HUES6 (cell line): ENCODE results near the gene NLRC5.
"Not testable (repeated sequence)": the region's sequence is repeated elsewhere in the genome, so short reads cannot be mapped to it uniquely, and the experiment has no call there.

Experiments
- H3K27ac ChIP-seq: 2 replicates; pipeline ENCODE4 v1.7.0; 2013; ENCODE audit warnings: low read depth, mild to moderate bottlenecking, low read length, inconsistent platforms
- H3K27me3 ChIP-seq: 2 replicates; pipeline ENCODE4 v1.6.1; 2013; ENCODE audit warnings: low read length; ENCODE audit not compliant: control insufficient read depth, insufficient read depth
- H3K36me3 ChIP-seq: 2 replicates; pipeline ENCODE4 v1.6.1; 2013; ENCODE audit warnings: low read length; ENCODE audit not compliant: control insufficient read depth, insufficient read depth
- H3K4me1 ChIP-seq: 2 replicates; pipeline ENCODE4 v1.6.1; 2013; ENCODE audit warnings: low read length; ENCODE audit not compliant: control insufficient read depth, insufficient read depth
- H3K4me3 ChIP-seq: 2 replicates; pipeline ENCODE4 v1.5.1; 2013; ENCODE audit warnings: low read depth, low read length
- H3K9ac ChIP-seq: one replicate; pipeline ENCODE4 v1.6.1; 2013; ENCODE audit warnings: mild to moderate bottlenecking, low read length
- H3K9me3 ChIP-seq: 2 replicates; pipeline ENCODE4 v1.6.1; 2013; ENCODE audit warnings: low read depth, low read length; ENCODE audit not compliant: control insufficient read depth, insufficient read depth

NLRC5 gene

GRCh38 chr16:57098188-57098841, 109.0 kb downstream of the NLRC5 start:
- H3K27ac ChIP-seq, result no peak overlapping the region
- no peak overlapping the region for H3K9ac ChIP-seq
- H3K4me3 ChIP-seq, result no peak overlapping the region
- H3K27me3 ChIP-seq, result peaks cover 16% of the 10 kb centered on the region
- H3K4me1 ChIP-seq, result peaks cover 14% of the 10 kb centered on the region
- H3K36me3 ChIP-seq, result no peaks in the 10 kb centered on the region
- no peaks in the 10 kb centered on the region for H3K9me3 ChIP-seq

GRCh38 chr16:57099965-57100364, 110.6 kb downstream of the NLRC5 start:
- H3K27ac ChIP-seq, H3K9me3 ChIP-seq, H3K4me3 ChIP-seq, H3K27me3 ChIP-seq, H3K9ac ChIP-seq, H3K36me3 ChIP-seq: not testable (repeated sequence)
- peaks cover 22% of the 10 kb centered on the region; the same call in 1 of the 2 replicates for H3K4me1 ChIP-seq

- H3K4me1 ChIP-seq, result peaks cover 27% of the 10 kb centered on the region; the same call in 1 of the 2 replicates
- no peak overlapping the region for H3K4me3 ChIP-seq
- no peaks in the 10 kb centered on the region for H3K36me3 ChIP-seq
Measured at GRCh38 chr16:57100445-57100844, 111.1 kb downstream of the NLRC5 start.

GRCh38 chr16:57102888-57103851, 113.8 kb downstream of the NLRC5 start:
- Histone ChIP-seq H3K36me3 (no peaks in the 10 kb centered on the region), H3K4me1 (peaks cover 37% of the 10 kb centered on the region; the same call in 1 of the 2 replicates), H3K27ac (no peak overlapping the region), H3K27me3 (no peaks in the 10 kb centered on the region), H3K9ac (no peak overlapping the region), H3K4me3 (no peak overlapping the region), H3K9me3 (no peaks in the 10 kb centered on the region)

More at GRCh38 chr16:57100445-57100844, 111.1 kb downstream of the NLRC5 start:
- no peaks in the 10 kb centered on the region for H3K9me3 ChIP-seq
- H3K27ac ChIP-seq, result no peak overlapping the region
- H3K9ac ChIP-seq, result no peak overlapping the region
- no peaks in the 10 kb centered on the region for H3K27me3 ChIP-seq

- Histone ChIP-seq H3K27ac (no peak overlapping the region), H3K27me3 (no peaks in the 10 kb centered on the region), H3K4me1 (peaks cover 35% of the 10 kb centered on the region; the same call in 1 of the 2 replicates), H3K4me3 (no peak overlapping the region), H3K9ac (no peak overlapping the region), H3K9me3 (no peaks in the 10 kb centered on the region), H3K36me3 (no peaks in the 10 kb centered on the region)
Measured at GRCh38 chr16:57104706-57105105, 115.3 kb downstream of the NLRC5 start.

GRCh38 chr16:57105184-57105583, 115.8 kb downstream of the NLRC5 start:
- no peak overlapping the region for H3K27ac ChIP-seq

GRCh38 chr16:57106767-57107166, 117.4 kb downstream of the NLRC5 start:
- Histone ChIP-seq H3K4me3 (no peak overlapping the region), H3K36me3 (no peaks in the 10 kb centered on the region), H3K9ac (no peak overlapping the region), H3K27me3 (no peaks in the 10 kb centered on the region), H3K4me1 (peaks cover 32% of the 10 kb centered on the region; the same call in 1 of the 2 replicates), H3K9me3 (no peaks in the 10 kb centered on the region), H3K27ac (no peak overlapping the region)

More at GRCh38 chr16:57105184-57105583, 115.8 kb downstream of the NLRC5 start:
- peaks cover 33% of the 10 kb centered on the region; the same call in 1 of the 2 replicates for H3K4me1 ChIP-seq
- no peak overlapping the region for H3K9ac ChIP-seq
- no peak overlapping the region for H3K4me3 ChIP-seq
- H3K36me3 ChIP-seq, result no peaks in the 10 kb centered on the region
- no peaks in the 10 kb centered on the region for H3K9me3 ChIP-seq
- H3K27me3 ChIP-seq, result no peaks in the 10 kb centered on the region

- Histone ChIP-seq H3K27me3 (no peaks in the 10 kb centered on the region), H3K27ac (no peak overlapping the region), H3K4me3 (no peak overlapping the region), H3K9ac (no peak overlapping the region), H3K36me3 (no peaks in the 10 kb centered on the region), H3K4me1 (peaks cover 32% of the 10 kb centered on the region; the same call in 1 of the 2 replicates), H3K9me3 (no peaks in the 10 kb centered on the region)
Measured at GRCh38 chr16:57107321-57107922, 118.1 kb downstream of the NLRC5 start.

- Histone ChIP-seq H3K27ac (no peak overlapping the region), H3K4me3 (no peak overlapping the region), H3K4me1 (peaks cover 30% of the 10 kb centered on the region; the same call in 1 of the 2 replicates), H3K27me3 (no peaks in the 10 kb centered on the region), H3K36me3 (no peaks in the 10 kb centered on the region), H3K9me3 (no peaks in the 10 kb centered on the region), H3K9ac (no peak overlapping the region)
Measured at GRCh38 chr16:57108432-57108831, 119.1 kb downstream of the NLRC5 start.

- H3K4me3 ChIP-seq, H3K27ac ChIP-seq, H3K9ac ChIP-seq, H3K36me3 ChIP-seq, H3K9me3 ChIP-seq, H3K27me3 ChIP-seq: not testable (repeated sequence)
- H3K4me1 ChIP-seq, result peaks cover 25% of the 10 kb centered on the region; the same call in 1 of the 2 replicates
Measured at GRCh38 chr16:57109259-57110105, 120.1 kb downstream of the NLRC5 start.
